GM12872 (cell line): ENCODE data around the gene CPLX1.

Source experiments
- TF ChIP-seq, protein P1 (sequence below): IDR thresholded peaks from 3 replicates; pipeline ENCODE4 v1.5.1; 2011; ENCODE audit warnings: low read depth, mild to moderate bottlenecking, low read length, moderate library complexity; ENCODE audit not compliant: insufficient read depth

Gene CPLX1

DNA sequence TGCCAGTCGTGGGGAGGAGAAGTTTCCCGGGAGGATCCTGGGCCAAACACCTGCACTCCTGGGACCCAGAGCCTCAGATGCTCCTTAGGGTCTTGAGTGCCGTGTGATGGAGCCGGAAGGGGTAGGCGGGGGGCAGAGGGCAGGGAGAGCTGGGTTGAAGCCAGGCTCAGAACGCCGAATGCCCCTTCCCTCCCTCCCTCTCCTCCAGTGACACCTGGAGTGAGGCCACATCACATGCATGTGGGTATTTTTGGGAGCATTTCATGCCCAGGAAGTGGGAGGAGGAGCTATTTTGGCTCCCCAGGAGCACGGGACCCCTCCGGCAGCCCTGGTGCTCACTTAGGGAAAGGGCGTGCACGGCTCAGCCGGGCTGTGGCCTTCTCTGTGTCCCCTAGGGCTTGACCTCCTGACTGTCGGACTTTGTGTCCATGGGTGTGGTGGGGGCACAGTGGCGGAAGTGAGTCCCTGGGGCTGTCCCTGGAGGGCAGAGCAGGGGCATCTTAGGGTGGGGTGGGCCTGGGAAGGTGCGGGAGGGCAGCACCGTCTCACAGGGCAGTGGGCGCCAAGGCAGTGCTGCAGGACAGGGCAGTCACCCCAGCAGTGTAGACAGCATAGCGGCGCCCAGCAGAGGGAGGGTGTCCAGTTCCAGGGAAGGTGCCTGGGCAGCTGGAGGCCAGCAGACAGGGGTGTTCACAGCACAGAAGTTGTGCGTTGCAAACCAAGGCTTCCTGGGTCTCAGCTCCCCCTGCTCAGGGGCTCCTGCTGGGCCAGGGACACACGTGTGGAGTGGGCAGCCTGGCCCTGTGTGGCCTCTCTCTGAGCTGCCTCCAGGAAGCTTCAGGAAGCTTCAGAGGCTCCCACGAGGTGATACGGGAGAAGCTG lies 4.9 kb upstream of the CPLX1 start:
- TF ChIP-seq, protein P1, sequence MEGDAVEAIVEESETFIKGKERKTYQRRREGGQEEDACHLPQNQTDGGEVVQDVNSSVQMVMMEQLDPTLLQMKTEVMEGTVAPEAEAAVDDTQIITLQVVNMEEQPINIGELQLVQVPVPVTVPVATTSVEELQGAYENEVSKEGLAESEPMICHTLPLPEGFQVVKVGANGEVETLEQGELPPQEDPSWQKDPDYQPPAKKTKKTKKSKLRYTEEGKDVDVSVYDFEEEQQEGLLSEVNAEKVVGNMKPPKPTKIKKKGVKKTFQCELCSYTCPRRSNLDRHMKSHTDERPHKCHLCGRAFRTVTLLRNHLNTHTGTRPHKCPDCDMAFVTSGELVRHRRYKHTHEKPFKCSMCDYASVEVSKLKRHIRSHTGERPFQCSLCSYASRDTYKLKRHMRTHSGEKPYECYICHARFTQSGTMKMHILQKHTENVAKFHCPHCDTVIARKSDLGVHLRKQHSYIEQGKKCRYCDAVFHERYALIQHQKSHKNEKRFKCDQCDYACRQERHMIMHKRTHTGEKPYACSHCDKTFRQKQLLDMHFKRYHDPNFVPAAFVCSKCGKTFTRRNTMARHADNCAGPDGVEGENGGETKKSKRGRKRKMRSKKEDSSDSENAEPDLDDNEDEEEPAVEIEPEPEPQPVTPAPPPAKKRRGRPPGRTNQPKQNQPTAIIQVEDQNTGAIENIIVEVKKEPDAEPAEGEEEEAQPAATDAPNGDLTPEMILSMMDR: no peak

DNA sequence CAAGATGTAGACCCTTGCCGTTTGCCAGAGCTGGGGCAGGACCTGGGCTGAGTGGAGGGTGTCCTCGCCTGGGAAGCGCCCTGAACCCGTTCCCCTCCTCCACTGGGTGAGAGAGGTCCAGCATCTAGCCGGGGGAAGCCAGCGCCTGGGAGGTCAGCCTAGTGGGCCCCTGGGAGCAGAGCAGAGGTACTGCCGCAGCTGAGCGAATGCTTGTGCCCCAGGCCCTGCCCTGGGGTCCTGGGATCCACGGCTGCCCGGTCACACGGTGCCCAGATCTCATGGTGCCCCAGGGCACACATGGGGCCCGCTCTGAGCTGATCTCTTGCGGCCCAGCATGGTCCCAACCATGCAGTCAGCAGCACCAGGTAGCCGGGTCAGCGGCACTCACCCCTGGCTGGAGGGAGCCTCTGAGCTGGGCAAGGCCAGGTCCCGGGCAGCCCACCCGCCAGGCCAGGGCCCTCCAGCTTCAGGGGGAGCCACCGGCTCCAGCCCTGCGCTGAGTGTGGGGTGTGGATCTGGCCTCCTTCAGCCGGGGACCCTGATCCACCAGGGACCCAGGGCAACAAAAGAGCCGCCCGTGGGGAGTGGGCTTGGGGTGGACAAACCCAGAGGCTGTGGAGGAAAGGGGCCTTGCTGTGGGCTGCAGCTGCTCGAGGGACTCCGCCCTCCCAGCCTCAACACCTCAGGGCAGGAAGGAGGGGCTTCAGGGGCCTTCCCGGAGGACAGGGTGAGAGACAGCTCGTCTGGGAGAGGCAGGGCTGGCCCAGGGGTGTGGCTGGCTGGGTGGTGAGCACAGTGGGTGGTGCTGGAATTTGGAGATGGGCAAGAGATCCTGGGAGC lies 4.1 kb upstream of the CPLX1 start:
- TF ChIP-seq, protein P1: no peak

DNA sequence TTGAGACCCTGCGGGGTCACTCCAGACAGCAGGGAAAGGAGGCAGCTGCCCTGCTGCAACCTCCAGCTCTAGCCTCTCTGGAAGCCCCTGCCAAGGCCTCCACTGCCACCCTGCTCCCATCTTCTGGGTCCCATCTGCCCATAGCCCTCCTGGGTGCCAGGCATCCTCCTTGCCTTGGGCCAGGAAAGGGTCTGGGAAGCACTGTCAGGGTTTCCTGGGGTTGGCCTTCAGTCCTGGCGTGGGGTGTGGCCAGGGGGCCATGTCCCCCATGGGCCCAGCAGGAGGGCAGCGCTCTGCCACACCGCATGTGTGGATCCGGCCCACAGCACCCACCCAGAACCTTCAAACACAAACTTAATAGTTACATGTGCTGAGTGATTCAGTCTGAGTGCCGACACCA lies 3.4 kb upstream of the CPLX1 start:
- TF ChIP-seq, protein P1: no peak

DNA sequence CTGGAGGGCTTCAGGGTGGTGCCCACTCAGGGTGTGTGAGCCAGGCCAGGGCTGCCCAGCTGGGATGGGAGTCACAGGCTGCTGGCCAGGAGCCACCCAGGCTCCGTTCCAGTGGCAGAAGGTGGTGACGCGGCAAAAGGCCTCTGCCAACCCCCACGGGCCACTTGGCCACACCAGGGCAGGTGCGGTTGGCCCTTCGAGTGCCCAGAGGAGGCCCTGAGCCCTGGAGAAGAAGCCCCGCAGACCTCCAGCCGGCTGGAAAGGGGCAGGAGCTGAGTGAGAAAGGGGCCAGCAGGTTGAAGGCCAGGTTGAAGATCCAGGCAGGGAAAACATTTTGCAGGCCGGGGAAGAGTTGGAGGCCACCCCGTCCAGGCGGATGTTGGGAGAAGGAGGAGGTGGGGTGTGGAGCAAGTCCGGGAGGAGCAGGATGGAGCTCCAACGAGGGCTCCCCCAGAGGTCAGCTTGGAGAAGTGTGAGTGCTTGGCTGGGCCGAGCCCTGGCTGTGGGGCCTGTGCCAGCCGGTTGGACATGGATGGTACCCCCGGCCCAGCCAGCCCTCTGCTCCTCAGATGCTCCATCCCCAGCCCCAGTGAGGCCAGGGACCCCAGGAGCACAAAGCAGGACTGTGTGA lies 2.8 kb upstream of the CPLX1 start:
- TF ChIP-seq, protein P1: no peak

GRCh38 chr4:827209-828081 lies 1.5 kb upstream of the CPLX1 start:
- TF ChIP-seq, protein P1: no peak

DNA sequence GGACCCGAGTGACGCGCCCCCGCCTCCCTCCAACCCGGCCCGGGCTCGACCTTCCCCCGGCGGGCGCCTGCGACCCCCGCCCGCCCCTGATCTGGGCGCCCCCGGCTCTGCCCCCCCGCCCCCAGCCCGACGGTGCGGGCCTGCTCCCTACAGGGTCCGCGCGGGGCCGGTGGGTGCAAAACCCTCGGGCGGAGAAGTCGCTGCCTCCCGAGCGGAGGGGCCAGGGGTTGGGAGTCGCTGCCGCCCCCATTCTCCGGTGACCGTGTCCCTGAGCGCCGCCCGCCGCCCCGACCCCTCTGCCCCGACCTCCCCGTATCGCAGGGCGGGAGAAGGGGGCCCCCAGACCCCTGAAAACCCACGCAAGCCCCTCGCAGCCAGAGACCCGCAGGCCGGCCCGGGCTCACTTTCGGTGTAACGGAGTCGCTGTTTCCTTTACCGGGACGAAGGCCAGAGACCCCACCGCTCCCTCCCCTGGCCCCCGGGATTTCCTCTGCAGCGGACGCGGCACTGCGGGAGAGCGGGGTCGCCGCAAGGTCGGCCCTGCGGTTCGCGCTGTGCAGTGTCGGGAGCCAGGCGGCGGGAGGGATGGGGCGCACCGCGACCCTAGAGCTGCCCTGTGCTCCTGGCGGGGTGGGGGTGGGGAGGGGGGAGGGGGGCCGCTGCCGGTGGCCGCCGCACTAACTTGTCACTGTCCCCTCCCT lies 729 bp upstream of the CPLX1 start:
- TF ChIP-seq, protein P1: no peak
